WTC11 (cell line): ENCODE measurements around the gene NPTX1.

Experiments used
- ATF1 ChIP-seq: sonication (generic); formaldehyde crosslinking; IDR thresholded peaks from 2 replicates; pipeline ENCODE4 v1.8.1; 2023; ENCODE audit warnings: mild to moderate bottlenecking, moderate library complexity, missing genetic modification reagents
- ATF2 ChIP-seq: sonication (generic); formaldehyde crosslinking; IDR thresholded peaks from 2 replicates; pipeline ENCODE4 v1.8.1; 2022; ENCODE audit warnings: low read depth, missing genetic modification reagents, borderline replicate concordance
- CBFB ChIP-seq: sonication (generic); formaldehyde crosslinking; IDR thresholded peaks from 2 replicates; pipeline ENCODE4 v1.8.1; 2022; ENCODE audit warnings: mild to moderate bottlenecking, low read depth, missing genetic modification reagents
- CTCF ChIP-seq: fragments of 200-600 bp; IDR thresholded peaks from 2 replicates; pipeline ENCODE4 v1.8.0; 2022; ENCODE audit warnings: antibody characterized with exemption
- E2F4 ChIP-seq: sonication (generic); formaldehyde crosslinking; IDR thresholded peaks from 2 replicates; pipeline ENCODE4 v1.8.1; 2022; ENCODE audit warnings: low read depth, mild to moderate bottlenecking, moderate library complexity, missing genetic modification reagents, borderline replicate concordance
- E2F5 ChIP-seq: sonication (generic); formaldehyde crosslinking; IDR thresholded peaks from 2 replicates; pipeline ENCODE4 v1.8.1; 2022; ENCODE audit warnings: mild to moderate bottlenecking, moderate library complexity, missing genetic modification reagents
- ESRRA ChIP-seq: sonication (generic); formaldehyde crosslinking; IDR thresholded peaks from 2 replicates; pipeline ENCODE4 v1.8.1; 2022; ENCODE audit warnings: mild to moderate bottlenecking, missing genetic modification reagents, borderline replicate concordance
- ETV6 ChIP-seq: sonication (generic); formaldehyde crosslinking; IDR thresholded peaks from 2 replicates; pipeline ENCODE4 v1.8.1; 2022; ENCODE audit warnings: mild to moderate bottlenecking, missing genetic modification reagents
- MAX ChIP-seq: sonication (generic); formaldehyde crosslinking; IDR thresholded peaks from 2 replicates; pipeline ENCODE4 v1.8.0; 2022; ENCODE audit warnings: mild to moderate bottlenecking, missing genetic modification reagents
- NR3C1 ChIP-seq: sonication (generic); formaldehyde crosslinking; conservative IDR thresholded peaks from 2 replicates; pipeline ENCODE4 v1.8.1; 2023; ENCODE audit warnings: low read depth, mild to moderate bottlenecking, missing genetic modification reagents
- SP1 ChIP-seq: sonication (generic); formaldehyde crosslinking; conservative IDR thresholded peaks from 2 replicates; pipeline ENCODE4 v1.8.1; 2022; ENCODE audit warnings: missing genetic modification reagents
- TCF7 ChIP-seq: sonication (generic); formaldehyde crosslinking; IDR thresholded peaks from 2 replicates; pipeline ENCODE4 v1.8.0; 2022; ENCODE audit warnings: mild to moderate bottlenecking, low read depth, missing genetic modification reagents, moderate library complexity
- USF1 ChIP-seq: sonication (generic); formaldehyde crosslinking; IDR thresholded peaks from 2 replicates; pipeline ENCODE4 v1.8.0; 2022; ENCODE audit warnings: mild to moderate bottlenecking, missing genetic modification reagents
- ZNF121 ChIP-seq: sonication (generic); formaldehyde crosslinking; IDR thresholded peaks from 2 replicates; pipeline ENCODE4 v1.8.0; 2023; ENCODE audit warnings: missing genetic modification reagents

- TF ChIP-seq CTCF (no peak), USF1 (CRISPR knock-in tag) (no peak), ATF1 (CRISPR knock-in tag) (no peak), ATF2 (CRISPR knock-in tag) (no peak), TCF7 (CRISPR knock-in tag) (no peak), ESRRA (CRISPR knock-in tag) (no peak), ETV6 (no peak), CBFB (CRISPR knock-in tag) (no peak), NR3C1 (CRISPR knock-in tag) (no peak), E2F4 (CRISPR knock-in tag) (no peak), ZNF121 (CRISPR knock-in tag) (no peak), MAX (CRISPR knock-in tag) (no peak), SP1 (CRISPR knock-in tag) (no peak), E2F5 (CRISPR knock-in tag) (no peak)
Measured at GRCh38 chr17:80422276-80422675, 54.1 kb downstream of the NPTX1 start.
